CD4-positive, alpha-beta T cell treated with Interleukin-10 for 1 hour (primary cell): ENCODE data around the gene MAPKAP1.
"Not testable (repeated sequence)": the region's sequence is repeated elsewhere in the genome, so short reads cannot be mapped to it uniquely, and the experiment has no call there.

ENCODE experiments used
- DNase-seq: peaks from one replicate; pipeline ENCODE4 v3.0.0-alpha.2; 2020

MAPKAP1 gene

GRCh38 chr9:125600194-125600593 lies 106.8 kb downstream of the MAPKAP1 start:
- DNase-seq, result no peak

DNA sequence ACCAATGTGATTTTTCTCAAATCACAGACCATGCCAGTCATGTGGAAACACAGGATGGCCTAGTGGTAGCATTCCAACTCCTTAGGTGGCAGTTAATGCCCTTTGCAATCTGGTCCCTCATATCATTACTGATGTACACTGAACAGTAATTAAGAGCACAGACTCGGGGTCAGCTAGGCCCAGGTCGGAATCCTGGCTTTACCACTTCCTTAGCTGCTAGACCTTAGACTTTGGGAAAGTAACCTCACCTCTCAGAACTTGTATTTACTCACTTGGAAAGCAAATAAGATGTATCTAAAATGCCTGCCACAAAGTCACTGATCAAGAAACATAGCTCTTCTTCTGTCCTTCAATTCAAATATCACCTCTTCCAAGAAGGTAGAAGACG lies 112.8 kb downstream of the MAPKAP1 start:
- DNase-seq, result no peak

GRCh38 chr9:125593581-125594222 lies 113.3 kb downstream of the MAPKAP1 start:
- DNase-seq, result no peak

DNA sequence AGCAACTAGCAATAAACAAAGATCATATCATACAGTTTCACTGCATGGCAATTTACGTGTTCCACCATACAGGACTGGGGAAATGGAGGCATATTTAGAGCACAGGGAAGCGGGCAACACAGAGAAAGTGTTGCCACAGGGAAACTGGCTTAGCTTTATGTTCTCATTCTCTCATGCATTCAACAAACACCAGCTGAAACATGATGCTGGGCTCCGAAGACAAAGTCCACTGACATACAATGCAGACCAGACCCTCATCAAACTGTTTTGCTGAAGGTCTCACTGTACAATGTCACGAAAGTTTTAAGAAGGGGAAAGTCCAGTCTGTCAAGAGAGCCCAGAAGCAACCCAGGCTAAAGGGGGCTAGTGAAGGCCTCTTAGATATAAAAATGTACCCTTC lies 115.1 kb downstream of the MAPKAP1 start:
- no peak for DNase-seq

DNA sequence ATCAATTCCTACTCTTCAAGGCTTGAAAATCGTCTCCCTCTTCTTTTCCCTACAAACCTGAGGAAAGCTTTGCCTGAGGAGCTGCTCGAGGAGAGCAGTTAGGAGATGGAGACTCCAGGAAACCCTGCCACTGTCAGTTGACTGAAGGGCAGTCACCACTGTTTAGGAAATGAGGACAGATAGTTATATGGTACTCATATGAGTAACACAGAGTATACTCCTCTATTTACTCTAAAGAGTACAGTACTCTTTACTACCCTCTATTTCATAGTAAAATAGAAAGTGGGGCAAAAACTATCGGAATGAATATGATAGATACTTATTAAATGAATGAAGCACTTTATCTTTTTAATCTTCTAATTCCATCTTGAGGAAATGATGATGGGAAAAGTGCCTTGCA lies 115.8 kb downstream of the MAPKAP1 start:
- no peak for DNase-seq

DNA sequence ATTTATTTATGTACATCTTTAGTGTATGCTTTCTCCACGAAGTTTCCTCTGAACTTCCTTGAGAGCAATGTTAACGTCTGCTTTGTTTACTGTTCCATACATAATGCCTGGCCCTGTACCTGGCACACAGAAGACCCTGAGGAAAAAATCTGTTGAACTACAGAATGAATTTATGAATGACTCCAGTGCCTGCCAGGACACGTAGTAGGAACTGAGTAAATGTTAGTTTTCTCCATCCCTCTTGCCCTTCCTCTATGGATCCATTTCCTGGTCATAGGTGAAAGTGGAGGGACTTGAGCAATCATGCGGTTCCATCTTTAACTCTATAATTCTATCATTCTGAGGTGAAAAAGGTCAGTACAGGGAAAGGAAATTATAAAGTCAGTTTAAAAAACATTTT lies 117.7 kb downstream of the MAPKAP1 start:
- no peak for DNase-seq

- DNase-seq, result no peak
Measured at GRCh38 chr9:125587819-125588460, 119.1 kb downstream of the MAPKAP1 start.

GRCh38 chr9:125586172-125586511 lies 120.9 kb downstream of the MAPKAP1 start:
- DNase-seq, result no peak

DNA sequence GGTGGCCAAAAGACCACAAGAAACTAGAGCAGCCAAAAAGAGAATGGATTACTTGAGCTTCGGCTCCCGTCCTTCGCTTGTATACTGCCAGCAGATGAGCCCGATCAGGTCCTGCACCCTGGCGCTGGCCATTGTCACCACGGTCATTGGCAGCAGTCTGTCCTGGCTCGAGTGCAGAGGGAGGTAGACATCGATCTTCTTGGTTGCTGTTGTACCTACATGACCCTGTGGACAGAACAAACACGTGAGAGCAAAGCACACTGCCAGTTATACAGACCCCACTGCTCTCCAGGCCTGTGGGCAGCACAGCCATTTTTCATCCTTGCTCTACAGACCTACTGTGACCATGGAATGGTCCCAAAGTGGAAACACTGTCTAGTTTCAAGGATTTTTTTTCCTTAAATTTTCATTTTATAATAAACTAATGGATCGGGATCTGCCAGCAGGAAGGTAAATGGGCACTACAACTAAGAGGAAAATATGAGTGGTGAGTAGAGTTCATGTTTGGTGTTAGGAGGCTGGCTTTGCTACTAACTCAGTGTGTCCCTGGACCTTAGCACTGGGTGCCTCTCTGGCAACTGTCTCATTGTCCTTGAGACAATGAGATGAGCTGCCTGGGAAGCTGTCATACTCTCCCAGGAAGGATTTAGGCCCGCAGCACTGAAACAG lies 121.4 kb downstream of the MAPKAP1 start:
- DNase-seq, result no peak

- no peak for DNase-seq
Measured at GRCh38 chr9:125580701-125581286, 126.2 kb downstream of the MAPKAP1 start.

- DNase-seq, result no peak
Measured at GRCh38 chr9:125579030-125579932, 127.7 kb downstream of the MAPKAP1 start.

DNA sequence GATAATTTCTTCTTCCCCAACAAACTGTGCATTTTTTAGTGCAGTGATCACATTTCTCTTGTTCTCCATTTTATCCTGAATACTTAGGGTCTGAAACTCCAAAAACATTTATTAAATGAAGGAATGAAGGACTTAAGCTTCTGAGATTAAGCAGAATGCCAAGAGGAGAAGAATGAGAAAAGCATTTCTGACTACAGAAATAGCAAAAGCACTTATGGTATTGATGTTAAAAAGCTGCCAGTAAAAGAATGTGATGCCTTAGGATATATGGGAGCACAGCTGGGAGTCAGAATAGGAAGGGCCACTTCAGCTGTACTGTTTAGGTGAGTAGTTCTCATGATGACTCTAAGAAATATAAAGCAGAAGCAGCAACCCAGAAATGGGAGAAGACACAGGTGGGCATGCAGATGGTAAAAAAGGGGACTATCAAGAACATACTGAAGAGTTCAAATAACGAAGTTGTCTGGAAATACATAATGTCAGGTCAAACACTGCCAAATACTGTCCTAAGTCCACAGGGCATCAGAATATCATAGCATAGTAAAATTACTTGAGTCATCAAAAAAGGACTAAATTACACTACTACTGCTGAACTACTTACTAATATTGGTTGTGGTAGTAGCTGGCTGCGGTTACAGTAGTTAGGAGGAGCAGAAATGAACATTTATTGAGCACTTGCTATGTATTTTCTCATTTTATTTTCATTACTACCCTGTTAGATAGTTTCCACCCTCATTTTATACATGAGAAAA lies 132.7 kb downstream of the MAPKAP1 start:
- no peak for DNase-seq

DNA sequence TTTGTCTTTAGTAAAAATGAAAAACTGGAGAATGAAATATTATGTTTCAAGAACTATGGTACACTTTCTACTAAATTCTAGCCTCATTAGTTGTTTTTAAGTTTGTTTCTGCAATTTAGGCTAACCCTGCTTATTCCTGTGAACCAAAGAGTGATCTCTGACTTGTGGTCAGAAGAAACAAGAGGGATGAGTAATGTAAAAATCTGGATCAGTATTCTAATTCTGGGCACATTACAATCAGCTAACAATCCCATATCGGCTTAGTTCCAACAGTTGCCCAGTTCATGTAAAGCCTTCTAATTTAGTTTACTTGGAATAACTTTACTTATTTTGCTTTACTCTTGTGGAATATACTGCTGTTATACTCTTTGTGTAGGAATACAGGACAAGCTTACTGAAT lies 134.5 kb downstream of the MAPKAP1 start:
- not testable (repeated sequence) for DNase-seq

GRCh38 chr9:125571824-125572223 lies 135.2 kb downstream of the MAPKAP1 start:
- DNase-seq, result not testable (repeated sequence)

GRCh38 chr9:125570246-125570645 lies 136.8 kb downstream of the MAPKAP1 start:
- no peak for DNase-seq

GRCh38 chr9:125568621-125569020 lies 138.4 kb downstream of the MAPKAP1 start:
- no peak for DNase-seq

DNA sequence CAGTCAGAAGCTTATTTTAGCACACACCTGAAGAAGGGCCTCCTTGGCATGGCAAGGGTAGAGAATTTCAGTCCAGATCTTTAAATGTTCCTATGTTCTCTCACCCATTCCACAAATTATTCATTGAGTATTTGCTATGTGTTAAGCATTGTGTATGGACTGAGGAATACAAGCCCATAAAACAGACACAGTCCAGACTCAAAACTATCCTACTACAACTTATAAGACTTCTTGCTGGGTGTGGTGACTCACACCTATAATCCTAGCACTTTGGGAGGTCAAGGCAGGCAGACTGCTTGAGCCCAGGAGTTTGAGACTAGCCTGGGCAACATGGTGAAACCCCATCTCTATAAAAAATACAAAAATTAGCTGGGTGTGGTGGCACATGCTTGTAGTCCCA lies 141.0 kb downstream of the MAPKAP1 start:
- DNase-seq, result not testable (repeated sequence)

- DNase-seq, result no peak
Measured at GRCh38 chr9:125565126-125565525, 141.9 kb downstream of the MAPKAP1 start.

DNA sequence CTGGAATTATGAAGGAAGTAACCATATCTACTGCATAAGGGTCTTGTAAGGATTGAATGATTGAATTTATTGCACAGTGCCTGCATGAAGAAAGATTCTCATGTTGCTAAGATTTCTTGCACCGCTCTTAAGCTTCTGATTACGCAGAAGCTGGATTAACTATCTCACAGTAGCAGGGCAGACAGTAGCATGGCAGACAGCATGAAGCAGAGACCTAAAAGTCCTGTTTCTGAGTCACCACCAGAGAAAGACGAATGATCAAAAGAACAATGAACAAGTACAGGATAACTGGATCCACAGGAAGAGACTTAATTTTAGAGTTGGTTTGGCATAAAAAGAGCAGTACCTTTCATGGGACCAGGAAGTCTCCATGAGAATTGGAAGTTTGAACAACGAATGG lies 142.4 kb downstream of the MAPKAP1 start:
- no peak for DNase-seq

GRCh38 chr9:125561509-125562148 lies 145.4 kb downstream of the MAPKAP1 start:
- DNase-seq, result no peak

DNA sequence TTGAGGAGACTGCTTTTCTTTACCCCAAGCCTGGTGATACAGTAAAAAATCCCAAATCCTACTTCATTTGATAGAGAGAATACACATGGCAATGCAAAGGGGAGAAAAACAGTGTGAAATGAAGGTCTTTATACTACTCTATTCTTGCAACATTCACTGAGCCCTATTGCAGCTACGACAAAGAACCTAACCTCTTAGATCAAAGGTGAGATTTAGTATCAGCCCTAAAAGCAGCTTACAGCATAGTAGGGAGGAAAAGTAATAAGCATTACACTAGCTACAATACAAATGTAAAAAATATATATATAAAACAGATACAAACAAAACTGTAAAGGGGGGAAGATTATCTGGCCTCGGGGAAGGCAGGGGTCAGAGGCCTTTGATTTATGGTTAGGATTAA lies 147.1 kb downstream of the MAPKAP1 start:
- no peak for DNase-seq

DNA sequence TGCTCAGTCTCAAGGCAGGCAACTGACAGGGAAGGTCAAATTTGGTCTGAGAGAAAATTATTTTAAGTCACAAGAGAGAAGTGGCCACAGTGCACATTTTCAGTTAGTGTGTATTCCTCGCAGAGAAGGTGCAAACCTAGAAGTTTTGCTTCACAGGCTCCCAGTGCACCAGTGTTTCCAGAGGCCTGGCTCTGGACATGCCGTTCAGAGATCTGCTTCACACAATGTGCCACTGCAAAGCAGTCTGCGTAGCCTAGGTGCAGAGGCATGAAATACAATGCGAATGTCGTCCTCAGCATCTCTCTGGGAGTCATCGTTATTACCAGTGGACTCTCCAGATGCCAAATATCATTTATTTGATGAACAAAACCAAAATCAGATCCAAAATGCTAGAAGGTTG lies 147.8 kb downstream of the MAPKAP1 start:
- no peak for DNase-seq
